GM21381 (cell line): Measurements from ENCODE around the gene TLNRD1.

Experiments
- ATAC-seq: cut with Tn5 transposase; IDR thresholded peaks from one replicate; pipeline ENCODE4 v1.9.1; 2021; ENCODE audit warnings: mild to moderate bottlenecking, moderate library complexity; ENCODE audit not compliant: unreplicated experiment

Gene TLNRD1

DNA sequence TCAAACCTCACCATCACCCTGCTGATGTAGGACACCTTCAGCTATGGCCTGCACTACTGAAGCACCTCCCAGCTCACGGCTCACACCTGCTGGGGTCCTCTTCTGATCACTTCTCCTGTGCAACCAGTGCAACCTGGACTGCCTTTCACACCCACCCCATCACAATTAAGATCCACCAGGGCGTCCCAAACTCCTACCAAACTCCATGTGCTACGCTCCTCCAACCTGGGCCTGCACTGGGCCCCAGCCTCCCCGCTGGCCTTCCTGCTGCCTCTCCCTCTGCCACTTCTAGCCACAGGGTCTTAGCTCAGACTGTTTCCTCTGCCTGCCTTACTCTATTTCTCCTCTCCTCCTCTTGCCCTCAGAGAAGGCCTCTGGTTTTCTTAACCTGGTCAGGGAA, 23.9 kb upstream of the TLNRD1 start:
- ATAC-seq, result no peak

GRCh38 chr15:80977627-80978036, 23.1 kb upstream of the TLNRD1 start:
- no peak for ATAC-seq

GRCh38 chr15:80978685-80979329, 21.9 kb upstream of the TLNRD1 start:
- ATAC-seq, result no peak

- no peak for ATAC-seq
Measured at GRCh38 chr15:80979538-80980200, 21.1 kb upstream of the TLNRD1 start.

DNA sequence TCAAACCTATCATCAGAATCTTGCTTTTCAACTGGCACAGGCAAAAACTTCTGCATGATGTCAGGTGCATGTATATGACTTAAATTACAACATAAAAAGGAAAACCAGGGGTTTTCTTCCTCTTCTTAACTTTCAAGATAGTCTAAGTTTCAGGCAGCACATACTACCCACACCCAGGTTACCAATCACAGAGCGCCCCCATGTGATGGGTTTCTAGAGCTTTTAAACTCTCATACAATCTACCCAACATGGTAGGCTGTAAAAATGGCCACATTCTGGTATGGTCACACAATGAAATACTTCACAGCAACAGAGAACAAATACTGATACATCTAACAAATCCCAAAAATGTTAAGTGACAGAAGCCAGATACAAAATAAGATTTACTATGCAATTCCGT, 18.5 kb upstream of the TLNRD1 start:
- ATAC-seq, result no peak

DNA sequence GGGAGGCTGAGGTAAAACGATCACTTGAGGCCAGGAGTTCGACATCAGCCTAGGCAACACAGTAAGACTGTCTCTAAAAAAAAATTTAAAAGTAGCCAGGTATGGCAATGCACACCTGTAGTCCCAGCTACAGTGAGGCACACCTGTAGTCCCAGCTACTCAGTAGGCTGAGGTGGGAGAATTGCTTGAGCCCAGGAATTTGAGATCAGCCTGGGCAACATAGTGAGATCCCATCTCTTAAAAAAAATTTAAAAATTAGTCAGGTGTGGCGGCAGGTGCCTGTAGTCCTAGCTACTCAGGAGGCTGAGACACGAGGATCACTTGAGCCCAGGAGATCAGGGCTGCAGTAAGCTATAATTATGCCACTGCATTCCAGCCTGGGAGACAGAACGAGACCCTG, 17.9 kb upstream of the TLNRD1 start:
- no peak for ATAC-seq

GRCh38 chr15:80984856-80985255, 15.9 kb upstream of the TLNRD1 start:
- ATAC-seq, result no peak

GRCh38 chr15:80985981-80986380, 14.7 kb upstream of the TLNRD1 start:
- no peak for ATAC-seq

GRCh38 chr15:80986487-80986886, 14.2 kb upstream of the TLNRD1 start:
- no peak for ATAC-seq

GRCh38 chr15:80988148-80988796, 12.5 kb upstream of the TLNRD1 start:
- ATAC-seq, result no peak

GRCh38 chr15:80989081-80989517, 11.6 kb upstream of the TLNRD1 start:
- no peak for ATAC-seq

DNA sequence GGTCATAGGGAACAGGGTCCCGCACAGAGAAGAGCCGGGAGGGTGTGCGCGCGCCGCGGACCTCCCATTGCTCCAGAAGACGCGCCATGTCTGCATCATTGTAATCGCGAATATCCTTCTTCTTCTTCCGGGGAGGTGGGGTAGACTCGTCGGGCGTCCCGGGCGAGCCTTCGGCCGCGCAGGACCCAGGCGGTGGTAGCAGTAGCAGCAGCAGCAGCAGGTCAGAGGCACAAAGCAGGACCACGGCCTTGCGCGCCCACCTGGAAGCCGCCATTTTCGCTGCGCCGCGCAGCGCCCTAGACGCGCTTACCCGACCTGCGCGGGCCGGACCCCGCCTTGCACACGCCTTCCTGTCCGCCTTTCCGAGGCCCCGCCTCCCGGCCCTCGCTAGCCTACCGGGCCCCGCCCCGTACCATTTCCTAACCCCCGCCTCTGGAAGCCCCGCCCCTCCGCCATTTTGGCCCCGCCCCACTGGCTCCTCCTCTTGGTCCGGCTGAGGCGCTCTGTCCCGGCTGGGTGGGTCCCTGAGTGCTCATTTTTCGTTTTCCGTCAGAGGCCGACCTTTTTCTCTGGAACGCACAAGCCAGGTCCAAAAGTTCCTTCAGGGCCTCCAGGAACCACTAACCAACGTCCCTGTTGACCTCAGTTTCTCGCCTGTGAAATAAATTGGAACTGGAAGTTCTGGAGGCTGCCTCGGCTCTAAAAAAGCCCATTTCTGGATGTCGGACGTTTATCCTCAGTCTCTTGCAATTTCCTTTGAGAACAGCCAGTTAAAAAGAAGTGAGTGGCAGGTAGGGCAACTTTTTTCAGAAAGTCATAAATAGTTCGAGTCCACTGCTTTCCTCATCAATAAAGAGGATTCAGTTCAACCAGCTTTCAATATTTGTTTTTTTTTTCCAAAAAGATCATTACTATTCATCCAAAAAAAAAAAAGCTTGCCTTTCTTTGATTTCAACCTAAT, 10.9 kb upstream of the TLNRD1 start, which contains the start of gene MESD:
Gene MESD (minus strand): TSS at position 302 of the 961 bp plus-strand sequence. CDS start 28 bp downstream, at position 274.
- ATAC-seq, result peak; percentile 97

- no peak for ATAC-seq
Measured at GRCh38 chr15:80990955-80991354, 9.8 kb upstream of the TLNRD1 start.

- ATAC-seq, result no peak
Measured at GRCh38 chr15:80991421-80991820, 9.3 kb upstream of the TLNRD1 start.

DNA sequence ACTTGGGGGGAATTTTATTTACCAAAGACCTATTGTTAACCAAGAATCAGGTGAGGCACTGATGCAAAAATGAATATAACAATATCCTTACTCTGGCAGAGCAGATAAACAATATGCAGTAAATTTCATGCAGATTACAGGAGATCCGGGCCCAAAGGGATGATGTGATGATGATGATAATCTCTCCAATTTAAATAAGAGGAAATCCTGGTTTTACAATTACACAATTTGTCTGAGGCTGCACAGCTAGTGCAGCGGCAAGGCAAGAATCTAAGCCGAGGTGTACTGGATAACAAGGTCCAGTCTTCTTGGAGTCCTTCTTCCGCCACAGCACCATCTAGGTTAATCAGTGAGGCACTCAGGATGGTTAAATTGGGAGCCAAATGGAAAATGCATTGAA, 8.7 kb upstream of the TLNRD1 start:
- no peak for ATAC-seq

DNA sequence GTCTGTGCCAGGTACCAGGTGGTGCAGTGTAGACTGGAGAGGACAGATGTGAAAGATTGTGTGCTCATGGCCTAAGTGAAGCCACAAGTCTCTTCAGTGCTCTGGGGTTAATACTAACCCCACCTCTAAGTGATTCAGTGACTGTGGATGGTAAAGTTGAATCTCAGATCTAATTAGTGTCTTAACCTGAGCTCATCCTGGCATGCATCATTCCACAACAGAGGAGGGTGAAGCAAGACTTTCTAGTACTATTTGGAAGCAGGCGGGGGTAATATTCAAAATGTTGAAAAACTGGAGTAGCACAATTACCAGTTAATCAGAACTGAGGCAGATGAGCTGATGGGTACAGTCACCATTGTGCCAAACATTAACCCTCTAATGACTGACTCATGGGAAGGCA, 8.3 kb upstream of the TLNRD1 start:
- no peak for ATAC-seq

- no peak for ATAC-seq
Measured at GRCh38 chr15:80996247-80996646, 4.5 kb upstream of the TLNRD1 start.

DNA sequence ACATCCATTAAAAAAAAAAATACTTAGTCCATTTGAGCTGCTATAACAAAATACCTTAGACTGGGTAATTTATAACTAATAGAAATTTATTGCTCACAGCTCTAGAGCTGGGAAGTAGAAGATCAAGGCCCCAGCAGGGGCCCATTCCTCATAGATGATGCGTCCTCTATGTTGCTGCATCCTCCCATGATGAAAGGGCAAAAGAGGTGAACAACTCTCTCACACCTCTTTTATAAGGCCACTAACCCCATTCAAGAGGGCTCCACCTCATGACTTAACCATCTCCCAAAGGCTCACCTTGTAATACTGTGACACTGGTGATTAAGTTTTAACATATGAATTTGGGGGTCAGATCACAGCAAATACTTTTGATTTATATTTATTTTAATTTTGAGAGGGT, 3.0 kb upstream of the TLNRD1 start:
- no peak for ATAC-seq

DNA sequence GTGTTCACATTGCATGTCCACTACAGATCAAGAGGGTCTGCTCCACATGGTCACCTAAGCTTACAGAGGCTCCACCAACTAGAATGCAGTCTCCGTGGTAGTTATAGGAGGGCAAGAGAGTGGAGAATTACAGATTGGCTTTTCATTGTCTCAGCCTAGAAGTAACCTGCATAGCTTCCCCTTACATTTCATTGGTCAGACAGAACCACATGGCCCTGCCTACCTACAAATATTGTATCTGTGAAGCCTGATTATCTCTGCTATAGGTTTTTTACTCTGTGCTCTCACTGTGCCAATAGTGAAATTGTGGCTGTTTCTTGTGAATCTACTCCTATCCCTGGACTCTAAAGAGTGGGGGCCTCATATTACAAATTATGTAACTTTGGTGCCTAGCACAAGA, 2.5 kb upstream of the TLNRD1 start:
- ATAC-seq, result no peak

DNA sequence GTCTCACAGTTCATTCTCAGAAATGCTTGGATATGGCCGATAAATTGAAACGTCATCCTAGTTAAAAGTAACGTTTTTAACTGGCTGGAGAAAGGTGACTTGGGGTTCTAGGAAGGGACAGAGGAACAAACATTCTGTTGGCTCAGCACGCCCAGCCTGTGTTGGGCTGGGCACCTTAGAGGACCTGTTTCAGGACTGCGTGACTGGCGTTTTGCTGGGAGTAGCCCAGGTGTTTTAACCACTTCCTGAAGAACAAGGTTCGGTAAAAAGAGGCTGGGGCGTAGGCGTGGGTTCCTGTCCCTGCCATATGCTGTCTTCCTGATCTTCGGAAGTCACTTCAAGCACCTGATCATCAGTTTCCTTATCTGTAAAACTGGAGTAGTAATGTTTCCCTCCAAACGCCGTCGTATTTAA, 1.1 kb upstream of the TLNRD1 start:
- peak; percentile 32 for ATAC-seq

DNA sequence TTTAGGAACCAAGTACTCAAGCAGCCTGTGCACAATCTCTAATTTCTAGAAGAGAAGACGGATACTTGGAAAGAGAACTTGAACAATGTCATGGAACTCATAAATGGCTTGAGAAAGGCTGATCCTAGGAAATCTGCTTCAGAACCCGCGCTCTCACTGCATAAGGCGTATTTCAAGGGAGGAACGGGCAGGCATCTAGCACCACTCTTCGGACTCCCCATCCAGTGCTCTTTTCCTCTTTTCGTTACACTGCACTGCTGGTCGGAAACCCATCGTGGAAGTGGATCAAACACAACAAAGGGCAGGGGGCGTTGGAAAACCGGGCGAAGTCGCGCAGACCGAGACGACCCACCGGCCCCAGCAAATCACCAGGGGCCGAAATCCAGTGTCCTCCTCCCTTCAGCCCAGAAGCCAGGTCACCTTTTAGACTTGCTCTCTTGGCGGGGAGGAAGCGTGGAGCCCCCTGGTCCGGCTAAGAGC, 539 bp upstream of the TLNRD1 start:
- ATAC-seq, result no peak
